Right ventricle myocardium superior (tissue), 1 donor: ENCODE data around the gene TDRD10. TPM values are rescaled to one million over a fixed set of nuclear protein-coding genes. Genes with fewer than 3 reads are reported as not detected.

Source experiments
- ATAC-seq: fragments of 200-7000 bp; cut with Tn5 transposase; one replicate; pipeline ENCODE4 v1.9.1; 2020; ENCODE audit warnings: mild to moderate bottlenecking; ENCODE audit not compliant: poor library complexity
- DNase-seq: peaks from one replicate; pipeline ENCODE4 v3.0.0-alpha.2; 2020
- intact Hi-C: fragments of 100-400 bp; cut with DNase I; formaldehyde crosslinking; loops from one replicate; pipeline ENCODE4 v1.11.2; 2022
- total RNA-seq: library from RNA; stranded (reverse); fragmentation: NEBNext Ultra II Directional; extraction: Animal tissue kit (Norgen Biotek cat#: 25700); gene quantifications from one replicate; pipeline ENCODE4 v1.2.1, GENCODE V29; 2021
- donor health status: DM: no; HTN: yes; CAD: no; lungs with severe emphysema.

TDRD10 gene
- total RNA-seq, 1 donor from 2014 or later: 2.5 TPM

DNA sequence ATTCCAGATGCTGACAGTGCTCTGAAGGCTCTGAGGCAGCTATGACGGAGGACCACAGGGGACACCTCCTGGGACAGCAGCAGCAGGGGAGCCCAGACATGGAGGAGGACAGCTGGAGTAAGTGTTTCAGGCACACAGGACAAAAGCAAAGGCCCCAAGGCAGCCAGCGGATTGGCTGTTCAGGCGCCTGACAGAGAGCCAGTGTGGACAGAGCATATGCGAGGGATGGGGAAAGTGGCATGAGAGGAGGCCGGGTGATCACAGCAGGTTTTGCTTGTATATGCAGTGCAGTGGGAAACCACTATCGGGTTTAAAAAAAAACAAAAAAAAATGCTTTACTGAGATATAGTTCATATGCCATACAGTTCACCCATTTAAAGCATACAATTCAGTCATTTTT lies 84.6 kb downstream of the TDRD10 start:
- intact Hi-C loops: no loop called here
- ATAC-seq (no peak), DNase-seq (no peak)

DNA sequence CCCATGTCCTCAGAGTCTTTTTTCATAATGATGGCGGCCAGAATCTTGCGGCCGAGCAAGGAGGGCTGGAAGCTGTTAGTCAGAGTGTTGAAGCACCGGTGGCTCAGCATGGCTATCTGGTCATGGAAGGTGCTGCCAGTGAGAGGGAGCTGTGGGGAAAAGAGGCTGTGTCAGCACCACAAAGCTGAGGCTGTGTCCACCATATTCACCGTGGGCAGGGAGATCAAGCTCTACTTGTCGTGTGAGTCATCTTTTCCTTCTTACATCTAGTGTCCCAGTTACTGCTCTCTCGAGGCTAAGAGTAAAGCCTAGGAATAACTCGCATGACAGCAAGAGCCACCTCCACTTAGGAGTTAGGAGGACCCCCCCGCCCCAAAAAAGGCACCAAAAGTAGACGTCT lies 87.8 kb downstream of the TDRD10 start:
- no peak for DNase-seq
- no peak for ATAC-seq
- intact Hi-C loops: no loop called here

DNA sequence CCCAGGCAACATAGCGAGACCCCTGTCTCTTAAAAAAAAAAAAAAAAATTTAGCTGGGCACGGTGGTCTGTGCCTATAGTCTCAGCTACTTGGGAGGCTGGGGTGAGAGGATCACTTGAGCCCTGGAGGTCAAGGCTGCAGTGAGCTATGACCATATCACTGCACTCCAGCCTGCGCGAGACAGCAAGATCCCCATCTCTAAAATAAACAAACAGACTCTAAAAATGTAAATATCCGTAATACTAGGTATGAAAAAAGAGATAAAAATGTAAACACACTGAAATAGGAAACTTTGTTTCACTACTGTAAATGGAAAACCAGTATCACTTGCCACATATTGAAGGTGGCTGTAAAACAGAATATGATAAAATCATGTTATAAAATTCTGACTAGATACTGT lies 88.7 kb downstream of the TDRD10 start:
- intact Hi-C loops: no loop called here
- DNase-seq (no peak), ATAC-seq (no peak)

DNA sequence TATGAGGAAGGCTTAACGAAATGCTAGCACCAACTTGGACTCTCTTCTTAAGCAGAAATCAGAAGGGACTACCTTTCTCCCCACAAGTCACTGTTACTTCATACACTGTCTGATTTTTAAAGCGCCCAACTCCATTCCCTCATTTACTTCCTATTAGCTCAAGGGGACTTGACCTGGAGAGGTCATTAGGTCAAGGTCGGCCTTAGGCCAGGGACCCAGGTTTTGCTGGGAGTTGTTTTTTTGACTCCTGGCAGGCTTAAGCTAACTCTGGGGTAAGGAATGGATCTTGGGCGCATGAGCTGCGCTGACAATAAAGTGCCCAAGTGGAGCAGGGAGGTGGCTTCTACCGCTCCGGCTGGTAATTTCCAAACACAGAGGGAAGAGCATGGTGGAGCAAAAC lies 89.2 kb downstream of the TDRD10 start:
- intact Hi-C loops: no loop called here
- DNase-seq (no peak), ATAC-seq (no peak)

DNA sequence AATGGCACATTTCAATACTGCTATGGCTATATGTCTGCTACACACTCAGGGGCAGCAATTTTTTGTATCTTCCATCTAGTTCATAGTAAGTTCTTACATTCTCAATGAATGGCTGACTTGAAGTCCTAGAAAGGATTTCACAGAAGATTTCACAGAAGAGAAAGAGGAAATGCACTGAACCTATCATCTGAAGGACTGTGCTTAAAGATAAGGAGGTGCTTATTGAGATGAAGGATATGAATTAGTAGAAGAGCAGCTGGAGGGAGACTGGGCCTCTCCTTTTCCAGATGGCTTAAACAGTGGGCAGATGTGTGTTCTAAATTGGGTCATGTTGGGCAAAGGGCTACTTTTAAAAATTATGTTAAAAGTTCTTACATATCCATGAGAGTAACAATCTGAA lies 91.4 kb downstream of the TDRD10 start:
- intact Hi-C loops: no loop called here

DNA sequence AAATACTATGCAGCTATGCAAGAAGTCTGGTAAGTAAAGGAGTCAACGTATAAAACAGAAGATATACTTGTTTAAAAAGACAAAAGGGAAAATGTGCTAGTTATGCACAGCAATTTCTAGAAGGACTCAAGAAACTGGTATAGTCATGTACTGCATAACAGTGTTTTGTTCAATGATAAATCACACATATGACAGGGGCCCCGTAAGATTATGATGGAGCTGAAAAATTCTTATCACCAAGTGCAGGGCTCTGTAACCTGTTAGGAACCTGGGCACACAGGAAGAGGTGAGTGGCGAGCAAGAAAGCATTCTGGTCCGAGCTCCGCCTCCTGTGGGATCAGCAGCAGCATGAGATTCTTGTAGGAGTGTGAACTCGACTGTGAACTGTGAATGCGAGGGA lies 92.8 kb downstream of the TDRD10 start:
- DNase-seq: no peak
- intact Hi-C loops: no loop called here
- ATAC-seq: no peak

More for the DNA sequence above, 91.4 kb downstream of the TDRD10 start:
- ATAC-seq (no peak), DNase-seq (no peak)

DNA sequence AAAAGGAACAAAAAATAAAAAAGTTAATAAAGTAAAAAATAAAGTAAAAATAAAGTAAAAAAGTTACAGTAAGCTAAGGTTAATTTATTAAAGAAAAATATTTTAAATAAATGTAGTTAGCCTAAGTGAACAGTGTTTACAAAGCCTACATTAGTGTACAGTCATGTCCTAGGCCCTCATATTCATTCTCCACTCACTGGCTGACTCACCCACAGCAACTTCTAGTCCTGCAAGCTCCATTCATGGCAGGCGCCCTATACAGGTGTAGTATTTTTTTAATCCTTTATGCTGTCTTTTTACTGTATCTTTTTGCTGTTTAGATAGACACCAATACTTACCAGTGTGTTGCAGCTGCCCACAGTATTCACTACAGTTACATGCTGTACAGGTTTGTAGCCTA lies 93.6 kb downstream of the TDRD10 start:
- intact Hi-C loops: no loop called here
- DNase-seq (no peak), ATAC-seq (no peak)

Other genes starting within 250 kb of the TDRD10 start
- 166 TPM for gene HAX1, start 229.6 kb upstream of the TDRD10 start, total RNA-seq
- gene AQP10, start 181.1 kb upstream of the TDRD10 start, total RNA-seq: 0.08 TPM
- gene ATP8B2, start 176.7 kb upstream of the TDRD10 start, total RNA-seq: 11.0 TPM
- gene IL6R, start 96.9 kb upstream of the TDRD10 start, total RNA-seq: 10.3 TPM
- gene SHE, start 193 bp downstream of the TDRD10 start, total RNA-seq: 11.0 TPM
- gene UBE2Q1, start 56.4 kb downstream of the TDRD10 start, total RNA-seq: 46.6 TPM
- gene CHRNB2, start 65.6 kb downstream of the TDRD10 start, total RNA-seq: not detected
- gene ADAR, start 106.0 kb downstream of the TDRD10 start, total RNA-seq: 48.1 TPM